Endothelial cell of coronary artery (primary cell): Measurements from ENCODE around the gene TP53RK. TPM values are rescaled to one million over a fixed set of nuclear protein-coding genes. Genes with fewer than 3 reads are reported as not detected.

ENCODE experiments used
- total RNA-seq: library from RNA; depleted of rRNA; stranded (reverse); fragments of >200 nt; gene quantifications from 2 replicates; pipeline ENCODE4 v1.2.3, GENCODE V29; 2014

The TP53RK gene
- total RNA-seq: 17.5 and 19.1 TPM in 2 replicates

GRCh38 chr20:46689082-46689753 is at the start of gene TP53RK:
TP53RK (minus strand) TSS chr20:46689444; CDS start chr20:46689414, 30 bp downstream.

DNA sequence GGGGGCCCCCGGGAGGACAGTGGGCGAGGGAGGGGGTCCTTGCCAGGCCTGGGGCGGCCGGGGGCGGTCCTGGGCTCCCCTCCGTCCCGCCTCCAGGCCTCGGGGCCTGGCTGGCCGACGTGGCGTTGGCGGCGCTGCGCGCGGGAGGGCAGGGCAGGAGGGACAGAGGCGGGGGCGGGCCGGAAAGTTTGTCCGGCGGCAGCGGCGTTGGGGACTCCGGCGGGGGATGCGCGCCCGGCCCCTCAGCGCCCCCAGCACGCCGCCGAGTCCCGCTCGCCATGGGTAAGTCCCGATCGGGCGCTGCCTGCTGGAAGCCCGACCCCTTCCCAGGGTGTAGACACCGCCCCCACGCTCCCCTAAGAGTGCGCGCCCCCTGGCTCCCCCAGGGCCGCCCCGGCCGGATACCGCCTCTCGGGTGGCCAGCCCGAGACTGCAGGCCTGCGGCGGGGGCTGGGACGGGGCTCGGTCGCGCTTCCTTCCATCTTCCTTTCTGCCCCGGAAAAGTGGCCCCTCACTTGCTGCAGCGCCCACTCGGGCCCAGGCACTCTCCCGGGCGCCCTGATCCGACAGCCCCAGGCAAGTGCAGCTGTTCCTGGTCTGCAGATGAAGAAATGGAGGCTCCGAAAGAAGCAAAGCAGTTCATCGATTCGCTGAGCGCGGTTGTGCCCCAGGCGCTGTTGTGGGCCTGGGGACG is 20.4 kb upstream of the TP53RK start, which contains the start of gene SLC2A10:
TSS of gene SLC2A10 (plus strand) at position 191 of the 694 bp plus-strand sequence. CDS start at position 279, 88 bp downstream.

GRCh38 chr20:46651091-46651962 is 37.9 kb downstream of the TP53RK start, which contains the start of gene SLC13A3:
SLC13A3 (minus strand) TSS chr20:46651459; CDS start chr20:46651421, 38 bp downstream.

Other genes with a start within 250 kb of the TP53RK start
- gene ZNF334, start 175.9 kb downstream of the TP53RK start, total RNA-seq: 0.36 and 1.2 TPM in 2 replicates
- not detected in 2 replicates for gene OCSTAMP, start 138.8 kb downstream of the TP53RK start, total RNA-seq
- 0.09 and 0.38 TPM in 2 replicates for gene SLC13A3, start 38.0 kb downstream of the TP53RK start, total RNA-seq
- gene SLC2A10, start 20.2 kb upstream of the TP53RK start, total RNA-seq: 6.7 and 12.6 TPM in 2 replicates
- not detected in 2 replicates for gene EYA2, start 205.4 kb upstream of the TP53RK start, total RNA-seq